Neuron (in vitro differentiated cells): Measurements from ENCODE around the gene ANGPTL2.

ENCODE experiments used
- H2AFZ ChIP-seq: one replicate; pipeline ENCODE4 v1.6.1; 2013; ENCODE audit warnings: low read depth, mild to moderate bottlenecking, inconsistent platforms, low read length, moderate library complexity
- H3K27me3 ChIP-seq: one replicate; pipeline ENCODE4 v1.6.1; 2013; ENCODE audit warnings: low read length; ENCODE audit not compliant: insufficient read depth
- H3K36me3 ChIP-seq: one replicate; pipeline ENCODE4 v1.6.1; 2013; ENCODE audit warnings: low read length; ENCODE audit not compliant: insufficient read depth
- H3K4me1 ChIP-seq: one replicate; pipeline ENCODE4 v1.6.1; 2013; ENCODE audit warnings: low read length; ENCODE audit not compliant: insufficient read depth
- H3K4me3 ChIP-seq: 2 replicates; pipeline ENCODE4 v1.5.1; 2013; ENCODE audit warnings: mild to moderate bottlenecking, low read length, moderate library complexity
- H3K9me3 ChIP-seq: one replicate; pipeline ENCODE4 v1.6.1; 2013; ENCODE audit warnings: low read length

ANGPTL2 gene

DNA sequence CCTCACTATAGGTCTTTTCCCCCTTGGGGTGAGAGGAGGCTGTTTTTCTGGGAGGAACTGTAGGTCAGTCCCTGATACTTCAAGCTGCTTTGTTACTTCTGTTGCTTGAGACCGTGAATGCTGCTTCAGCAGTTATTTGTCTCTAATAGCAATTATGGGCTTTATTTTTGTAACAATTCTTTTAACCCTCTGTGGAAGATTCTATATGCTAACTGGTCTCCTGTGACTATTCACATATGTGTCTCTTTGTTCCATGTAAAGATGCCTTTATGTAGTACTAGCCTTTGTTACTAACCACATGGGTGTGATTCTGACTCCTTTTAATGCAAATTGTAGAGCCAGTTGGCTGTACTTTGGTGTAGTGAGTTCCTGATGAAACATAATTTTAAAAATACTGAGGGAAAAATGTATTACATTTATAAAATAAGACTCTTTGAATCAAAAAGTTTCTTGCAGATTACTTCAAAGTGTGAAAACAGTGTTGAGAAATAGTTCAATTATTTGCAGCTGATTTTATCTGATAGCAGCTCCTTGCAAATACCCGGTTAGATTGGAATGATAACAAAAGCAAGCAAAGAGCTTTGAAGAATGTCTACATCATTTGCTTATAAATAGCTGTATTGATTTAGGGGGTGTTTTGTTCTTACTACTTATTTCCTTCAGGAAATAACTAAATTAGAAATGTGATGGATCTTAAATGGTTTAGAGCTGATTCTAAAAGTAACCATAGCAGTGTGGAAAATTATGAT is 46.6 kb downstream of the ANGPTL2 start:
- peaks cover 35% of the 10 kb centered on the region for H3K4me1 ChIP-seq
- no peaks in the 10 kb centered on the region for H3K36me3 ChIP-seq
- H3K27me3 ChIP-seq: no peaks in the 10 kb centered on the region
- H3K4me3 ChIP-seq: no peak overlapping the region
- H2AFZ ChIP-seq: no peak overlapping the region
- H3K9me3 ChIP-seq: peaks cover 5% of the 10 kb centered on the region

DNA sequence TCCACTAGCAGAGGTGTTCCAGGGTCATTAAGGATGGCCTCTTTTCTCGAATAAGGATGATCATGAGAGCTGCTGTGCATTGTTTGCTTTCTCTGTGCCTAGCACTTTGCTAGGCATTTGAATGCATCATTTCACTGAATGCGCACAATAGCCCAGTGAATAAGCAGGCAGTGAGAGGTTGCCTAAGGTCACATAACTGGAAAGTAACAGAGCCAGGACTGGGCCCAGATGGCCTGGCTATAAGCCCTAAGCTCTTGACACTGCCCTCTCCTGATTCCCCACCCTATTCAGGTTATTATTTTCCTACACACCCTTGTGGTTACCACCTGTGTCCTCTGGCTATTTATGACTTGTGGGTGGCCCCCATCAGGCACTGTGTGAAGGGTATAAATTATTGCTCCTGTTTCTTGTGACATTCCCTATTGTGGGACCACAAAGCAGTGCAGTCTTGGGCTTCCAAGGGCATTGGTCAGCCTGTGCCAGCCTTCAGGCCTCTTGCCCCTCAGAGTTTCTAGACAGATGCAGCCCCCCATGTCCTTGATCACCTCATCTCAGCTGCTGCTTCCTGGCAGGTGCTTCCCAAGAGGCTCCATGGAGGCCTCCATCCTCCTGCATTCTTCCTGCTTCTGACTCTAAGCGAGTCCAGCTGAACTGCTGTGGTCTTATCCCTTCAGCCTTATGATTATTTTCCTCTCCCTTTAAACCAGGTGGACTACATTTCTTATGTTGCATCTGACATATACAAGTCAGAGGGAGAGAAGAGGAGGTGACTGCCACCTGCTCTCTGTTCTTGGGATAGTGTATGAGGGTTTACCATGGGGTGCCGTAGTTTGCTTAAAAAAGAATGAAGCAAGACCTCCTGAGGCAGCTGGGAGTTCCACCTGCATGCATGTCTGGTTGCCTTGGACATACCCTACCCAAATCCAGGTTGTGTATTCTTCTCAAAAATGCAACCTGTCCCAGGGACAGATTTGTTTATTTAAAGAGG is 47.6 kb downstream of the ANGPTL2 start:
- Histone ChIP-seq H3K36me3 (no peaks in the 10 kb centered on the region), H3K9me3 (peaks cover 5% of the 10 kb centered on the region), H3K4me1 (peaks cover 35% of the 10 kb centered on the region), H3K4me3 (no peak overlapping the region), H3K27me3 (no peaks in the 10 kb centered on the region), H2AFZ (no peak overlapping the region)

DNA sequence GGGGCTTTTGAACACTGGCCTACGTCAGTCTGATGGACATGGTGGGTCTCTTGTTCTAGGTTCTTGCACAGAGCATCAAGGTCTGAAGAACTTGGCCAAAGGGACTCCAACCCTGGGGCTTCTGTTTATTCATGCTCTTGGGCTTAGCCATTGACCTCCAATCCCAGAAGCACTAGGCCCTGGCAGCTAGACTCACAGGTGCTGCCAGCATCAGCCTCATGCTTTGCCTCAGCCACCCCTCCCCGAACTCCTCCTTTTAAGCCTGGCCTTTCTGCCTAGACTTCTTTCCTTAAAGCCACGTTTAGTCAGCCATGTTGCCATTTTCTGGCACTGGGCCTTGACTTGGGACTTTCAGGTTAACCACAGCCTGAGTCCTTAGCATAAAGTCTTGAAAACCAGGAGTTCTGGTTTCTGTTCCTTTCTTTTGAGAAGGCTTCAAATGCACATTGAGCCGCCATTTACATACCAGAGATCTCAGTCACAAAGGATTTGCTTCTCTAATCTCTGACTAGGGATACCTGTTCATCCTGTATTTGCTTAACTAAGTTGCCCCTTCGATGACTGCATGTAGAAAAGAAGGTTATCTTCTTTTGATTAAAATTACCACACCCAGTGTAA is 54.7 kb downstream of the ANGPTL2 start:
- Histone ChIP-seq H3K9me3 (peaks cover 4% of the 10 kb centered on the region), H2AFZ (no peak overlapping the region), H3K27me3 (no peaks in the 10 kb centered on the region), H3K4me3 (no peak overlapping the region), H3K36me3 (no peaks in the 10 kb centered on the region), H3K4me1 (no peaks in the 10 kb centered on the region)

DNA sequence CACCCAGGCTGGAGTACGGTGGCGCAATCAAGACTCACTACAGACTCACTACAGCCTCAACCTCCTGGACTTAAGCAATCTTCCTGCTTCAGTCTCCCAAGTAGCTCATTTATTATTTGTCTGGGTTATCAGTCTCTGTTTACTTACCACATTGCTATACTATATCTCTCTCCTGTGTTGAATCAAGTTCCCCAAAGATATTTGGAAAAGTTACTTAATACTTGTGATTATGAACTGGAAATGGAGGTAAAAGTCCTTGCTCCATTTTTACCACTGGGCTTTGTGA is 55.6 kb downstream of the ANGPTL2 start:
- no peak overlapping the region for H3K4me3 ChIP-seq
- H3K4me1 ChIP-seq: no peaks in the 10 kb centered on the region
- no peaks in the 10 kb centered on the region for H3K27me3 ChIP-seq
- H2AFZ ChIP-seq: no peak overlapping the region
- peaks cover 4% of the 10 kb centered on the region for H3K9me3 ChIP-seq
- H3K36me3 ChIP-seq: no peaks in the 10 kb centered on the region

DNA sequence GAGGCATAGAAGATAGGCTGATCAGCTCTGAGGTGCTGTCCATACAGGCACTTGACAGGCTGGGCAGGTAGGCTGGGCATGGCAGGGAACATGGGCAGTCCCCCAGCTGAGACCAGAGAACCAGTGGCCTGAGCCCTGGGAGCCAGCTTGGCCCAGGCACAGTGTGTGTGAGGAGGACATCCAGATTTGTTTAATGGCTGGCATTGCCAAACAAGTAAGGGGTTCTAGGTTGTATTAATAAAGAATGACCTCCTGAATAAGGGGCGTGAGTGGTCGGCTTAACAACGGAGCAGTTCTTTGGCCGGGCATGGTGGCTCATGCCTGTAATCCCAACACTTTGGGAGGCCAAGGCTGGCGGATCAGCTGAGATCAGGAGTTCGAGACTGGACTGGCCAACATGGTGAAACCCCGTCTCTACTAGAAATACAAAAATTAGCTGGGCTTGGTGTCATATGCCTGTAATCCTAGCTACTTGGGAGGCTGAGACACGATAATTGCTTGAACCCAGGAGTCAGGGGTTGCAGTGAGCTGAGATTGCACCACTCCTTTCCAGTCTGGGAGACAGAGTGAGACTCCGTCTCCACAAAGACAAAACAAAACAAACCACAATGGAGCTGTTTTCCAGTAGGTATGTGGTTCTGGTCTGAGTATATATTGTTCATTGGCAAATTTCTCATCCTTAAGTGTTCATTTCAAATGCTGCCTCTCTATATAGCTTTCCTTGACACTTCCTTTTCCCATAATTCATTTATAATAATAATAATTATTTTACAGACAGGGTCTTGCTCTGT is 56.2 kb downstream of the ANGPTL2 start:
- H3K9me3 ChIP-seq: peaks cover 2% of the 10 kb centered on the region
- H3K27me3 ChIP-seq: no peaks in the 10 kb centered on the region
- H3K4me3 ChIP-seq: no peak overlapping the region
- no peaks in the 10 kb centered on the region for H3K36me3 ChIP-seq
- H3K4me1 ChIP-seq: no peaks in the 10 kb centered on the region
- no peak overlapping the region for H2AFZ ChIP-seq

DNA sequence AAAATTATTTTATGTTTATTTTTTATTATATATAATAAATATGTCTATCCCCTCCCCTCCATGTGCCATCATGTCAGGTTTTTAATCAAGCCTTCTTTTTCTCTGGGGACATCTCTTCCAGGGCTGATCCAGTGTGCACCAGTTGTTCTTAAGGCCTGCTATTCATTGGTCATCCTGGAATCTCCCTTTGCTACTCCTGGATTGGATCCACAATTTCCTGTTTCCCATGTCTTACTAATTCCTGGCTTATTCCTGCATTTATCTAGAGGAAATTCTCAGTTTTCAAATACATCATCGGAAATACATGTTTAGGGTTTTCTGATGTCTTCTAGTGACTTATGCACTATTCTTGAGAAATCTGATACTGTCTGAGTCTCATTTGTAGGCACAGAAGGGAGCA is 56.8 kb downstream of the ANGPTL2 start:
- H3K9me3 ChIP-seq: peaks cover 2% of the 10 kb centered on the region
- no peak overlapping the region for H2AFZ ChIP-seq
- no peak overlapping the region for H3K4me3 ChIP-seq
- H3K27me3 ChIP-seq: no peaks in the 10 kb centered on the region
- H3K4me1 ChIP-seq: no peaks in the 10 kb centered on the region
- H3K36me3 ChIP-seq: no peaks in the 10 kb centered on the region

DNA sequence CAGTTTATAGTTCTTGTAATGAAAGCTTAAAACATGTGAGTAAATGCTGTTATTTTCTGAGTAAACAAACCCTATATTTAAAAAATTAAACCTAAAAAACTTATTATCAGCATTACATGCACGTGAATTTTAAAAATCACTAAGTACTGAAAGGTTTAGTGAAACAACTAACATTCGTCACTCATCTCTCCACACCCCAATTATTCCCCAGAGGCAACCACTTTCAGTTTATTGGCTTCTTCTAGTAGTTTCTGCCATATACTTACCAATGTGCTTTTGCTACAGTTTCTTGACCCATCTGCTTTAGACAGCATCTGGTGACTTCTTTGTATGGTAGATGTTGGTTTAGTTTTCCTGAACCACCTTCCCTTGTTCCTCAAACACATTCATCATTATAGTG is 58.1 kb downstream of the ANGPTL2 start:
- Histone ChIP-seq H3K27me3 (no peaks in the 10 kb centered on the region), H3K36me3 (no peaks in the 10 kb centered on the region), H2AFZ (no peak overlapping the region), H3K4me3 (no peak overlapping the region), H3K4me1 (no peaks in the 10 kb centered on the region), H3K9me3 (peaks cover under 1% of the 10 kb centered on the region)

DNA sequence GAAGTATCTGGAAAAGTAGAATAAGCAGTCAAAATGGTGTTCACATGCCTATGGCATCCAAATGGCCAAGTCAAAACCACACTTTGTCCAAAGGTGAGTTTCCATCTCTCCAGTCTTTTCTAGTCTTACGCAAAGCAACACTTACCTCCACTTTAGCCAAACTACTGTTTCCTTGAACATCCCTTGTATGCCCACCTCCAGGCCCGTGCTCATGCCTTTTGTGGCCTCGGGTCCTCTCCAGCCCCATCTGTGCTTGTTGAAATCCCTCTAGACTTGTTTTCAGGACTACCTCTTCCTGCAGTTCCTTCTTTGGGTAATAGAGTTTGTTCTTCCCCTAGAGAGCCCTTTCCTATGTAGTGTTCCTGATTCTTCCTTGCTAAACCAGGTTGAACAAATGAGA is 61.0 kb downstream of the ANGPTL2 start:
- H3K9me3 ChIP-seq: no peaks in the 10 kb centered on the region
- H3K36me3 ChIP-seq: no peaks in the 10 kb centered on the region
- no peaks in the 10 kb centered on the region for H3K27me3 ChIP-seq
- H3K4me3 ChIP-seq: no peak overlapping the region
- H3K4me1 ChIP-seq: peaks cover 3% of the 10 kb centered on the region
- H2AFZ ChIP-seq: no peak overlapping the region

DNA sequence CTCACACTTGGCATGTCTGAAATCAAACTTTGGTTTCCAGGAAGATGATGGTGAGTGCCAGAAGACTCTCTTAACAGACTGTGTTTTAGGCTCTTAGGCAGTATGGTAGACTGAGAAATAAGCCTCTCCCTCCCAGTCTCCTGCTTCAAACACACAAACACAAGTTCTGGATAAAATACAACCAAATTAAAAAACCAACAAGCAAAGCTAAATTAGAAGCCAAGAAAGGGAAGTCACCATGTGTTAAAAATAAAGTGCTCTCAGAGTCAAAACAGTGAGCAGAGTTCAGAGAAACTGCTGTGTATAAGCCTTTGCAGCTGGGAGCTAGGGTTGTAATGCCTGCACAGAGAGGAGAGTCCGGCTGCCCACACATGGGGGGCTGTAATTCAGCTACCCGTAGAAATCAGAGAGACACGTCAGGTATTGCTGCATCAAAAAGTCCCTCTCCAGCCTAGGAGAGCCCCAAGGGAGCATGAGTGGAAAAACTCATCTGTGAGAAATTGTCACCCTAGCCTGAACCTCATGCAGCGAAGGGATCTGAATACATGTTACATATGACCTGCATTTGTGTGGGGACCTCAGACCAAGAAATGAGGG is 62.6 kb downstream of the ANGPTL2 start:
- Histone ChIP-seq H3K4me3 (no peak overlapping the region), H3K4me1 (peaks cover 8% of the 10 kb centered on the region), H3K36me3 (no peaks in the 10 kb centered on the region), H3K27me3 (no peaks in the 10 kb centered on the region), H2AFZ (no peak overlapping the region), H3K9me3 (no peaks in the 10 kb centered on the region)

DNA sequence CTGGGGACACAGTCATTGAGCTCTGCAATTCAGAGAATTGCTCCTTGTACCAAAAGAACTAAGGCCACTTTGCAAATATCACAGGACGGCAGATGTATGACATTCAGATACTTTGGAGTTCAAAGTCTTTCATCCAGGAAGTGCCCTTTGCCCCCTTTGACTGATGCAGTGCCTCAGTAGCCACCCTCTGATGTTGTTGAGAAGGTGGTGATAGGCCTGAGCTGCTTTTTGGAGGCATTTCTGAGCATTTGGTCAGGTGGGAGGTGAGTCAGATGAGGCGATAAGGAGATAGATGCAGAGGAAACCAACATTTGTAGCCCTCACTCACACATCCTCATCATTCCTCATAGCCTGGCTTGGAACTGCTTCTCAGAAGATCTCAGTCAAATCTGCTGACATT is 63.4 kb downstream of the ANGPTL2 start:
- peaks cover 8% of the 10 kb centered on the region for H3K4me1 ChIP-seq
- no peaks in the 10 kb centered on the region for H3K27me3 ChIP-seq
- no peaks in the 10 kb centered on the region for H3K9me3 ChIP-seq
- H3K36me3 ChIP-seq: no peaks in the 10 kb centered on the region
- H3K4me3 ChIP-seq: no peak overlapping the region
- H2AFZ ChIP-seq: no peak overlapping the region

DNA sequence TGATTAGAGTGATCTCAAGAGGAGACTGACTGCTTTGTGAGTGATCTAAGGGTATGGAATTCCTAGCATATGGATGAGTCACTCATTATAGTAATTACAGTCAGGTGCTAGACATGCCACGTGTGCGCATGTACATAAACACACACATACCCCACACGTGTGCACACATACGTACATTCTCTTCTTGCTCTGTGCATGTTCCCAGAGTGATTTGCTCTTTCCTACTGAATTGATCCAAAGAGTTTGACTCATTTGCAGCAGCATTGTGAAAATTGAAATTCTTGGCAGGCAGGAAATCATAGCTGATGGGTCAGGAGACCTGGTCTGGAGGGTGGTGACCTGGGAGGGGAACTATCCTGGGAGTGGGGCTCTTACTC is 63.8 kb downstream of the ANGPTL2 start:
- Histone ChIP-seq H3K4me3 (no peak overlapping the region), H2AFZ (no peak overlapping the region), H3K36me3 (no peaks in the 10 kb centered on the region), H3K9me3 (no peaks in the 10 kb centered on the region), H3K27me3 (no peaks in the 10 kb centered on the region), H3K4me1 (peaks cover 9% of the 10 kb centered on the region)

DNA sequence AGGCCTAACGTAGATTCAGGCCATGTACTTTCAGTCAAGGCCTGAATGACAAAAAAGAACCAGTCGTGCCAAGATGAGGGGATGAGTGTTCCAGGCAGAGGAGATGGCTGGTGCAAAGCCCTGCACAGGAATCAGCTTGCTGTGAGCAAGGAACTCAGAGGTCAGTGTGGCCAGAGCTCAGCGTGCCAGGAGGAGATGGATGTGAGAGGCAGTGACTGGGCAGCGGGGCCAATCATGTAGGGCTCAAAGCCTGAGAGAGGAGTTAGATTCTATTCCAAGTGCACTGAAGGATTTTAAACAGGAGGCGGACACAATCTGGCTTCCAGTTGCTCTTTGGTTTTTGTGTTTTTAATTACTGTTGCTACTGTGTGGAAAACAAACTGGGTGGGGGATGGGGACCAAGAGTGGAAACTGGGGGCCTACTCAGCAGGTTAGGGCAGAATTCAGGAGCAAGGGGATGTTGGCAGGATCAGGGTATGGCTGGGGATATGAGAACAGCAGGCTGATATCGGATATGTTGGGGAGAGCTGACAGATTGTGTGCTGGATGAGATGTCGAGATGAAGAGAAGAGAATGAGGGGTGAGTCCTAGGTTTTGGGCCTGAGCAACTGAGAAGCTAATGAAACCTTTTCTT is 64.3 kb downstream of the ANGPTL2 start:
- Histone ChIP-seq H3K36me3 (no peaks in the 10 kb centered on the region), H3K4me3 (no peak overlapping the region), H3K27me3 (no peaks in the 10 kb centered on the region), H2AFZ (no peak overlapping the region), H3K9me3 (no peaks in the 10 kb centered on the region), H3K4me1 (peaks cover 12% of the 10 kb centered on the region)
